DND-41 (cell line): ENCODE results near the gene PLEKHA7.

Experiments
- CTCF ChIP-seq: IDR thresholded peaks from 2 replicates; pipeline ENCODE4 v1.5.1; 2012; ENCODE audit warnings: borderline replicate concordance, low read length, moderate library complexity, mild to moderate bottlenecking; ENCODE audit not compliant: poor library complexity, severe bottlenecking; ENCODE audit errors: extremely low read depth
- EZH2 ChIP-seq: IDR thresholded peaks from 3 replicates; pipeline ENCODE4 v1.6.1; 2012; ENCODE audit warnings: borderline replicate concordance, low read depth, mild to moderate bottlenecking, moderate library complexity, low read length, inconsistent platforms; ENCODE audit not compliant: severe bottlenecking

DNA sequence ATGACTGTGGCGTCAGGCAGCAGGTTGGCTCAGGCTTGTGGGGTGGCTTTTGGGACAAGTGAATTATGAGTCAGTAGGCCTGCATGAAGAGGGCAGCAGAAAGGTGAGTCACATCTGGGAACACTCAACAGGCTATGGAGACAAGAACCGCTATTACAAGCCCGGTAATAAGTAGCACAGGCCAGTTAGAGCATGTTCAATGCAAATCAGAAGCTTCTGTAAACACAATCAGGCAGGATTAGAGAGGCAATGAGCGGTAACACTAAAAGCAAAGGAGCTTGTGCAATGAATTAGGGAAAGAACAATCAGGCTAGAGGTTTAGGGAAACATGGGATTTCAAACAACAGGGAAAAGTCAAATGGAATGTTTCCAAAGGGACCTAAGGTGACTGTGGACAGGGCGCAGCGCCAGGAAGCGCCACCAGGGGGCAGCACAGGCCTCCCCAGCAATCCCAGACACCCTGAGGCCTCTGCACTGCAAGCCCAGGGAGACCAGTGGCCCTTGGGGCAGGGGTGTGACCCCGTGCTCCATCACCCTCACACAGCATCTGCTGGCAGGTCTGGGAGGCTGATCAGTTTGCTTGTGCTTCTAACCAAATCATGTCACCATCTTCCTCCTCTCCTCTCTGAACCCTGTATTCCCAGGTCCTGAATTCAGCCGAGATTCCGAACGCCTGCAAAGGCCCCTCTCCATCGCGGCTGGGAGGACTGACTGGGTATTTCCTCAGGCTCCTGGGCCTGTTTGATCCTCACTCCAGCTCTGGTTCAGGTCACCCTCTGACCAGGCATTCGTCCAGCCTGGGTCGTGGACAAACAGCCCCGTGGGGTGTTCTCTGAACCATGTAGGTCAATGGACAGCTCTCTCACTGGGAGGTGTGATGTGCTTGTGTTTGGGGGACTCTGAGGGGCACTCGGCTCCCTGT is 225.8 kb downstream of the PLEKHA7 start:
- peak; percentile 97 for TF ChIP-seq CTCF
- TF ChIP-seq EZH2: no peak
